ENCODE results near the gene RREB1.

DNA sequence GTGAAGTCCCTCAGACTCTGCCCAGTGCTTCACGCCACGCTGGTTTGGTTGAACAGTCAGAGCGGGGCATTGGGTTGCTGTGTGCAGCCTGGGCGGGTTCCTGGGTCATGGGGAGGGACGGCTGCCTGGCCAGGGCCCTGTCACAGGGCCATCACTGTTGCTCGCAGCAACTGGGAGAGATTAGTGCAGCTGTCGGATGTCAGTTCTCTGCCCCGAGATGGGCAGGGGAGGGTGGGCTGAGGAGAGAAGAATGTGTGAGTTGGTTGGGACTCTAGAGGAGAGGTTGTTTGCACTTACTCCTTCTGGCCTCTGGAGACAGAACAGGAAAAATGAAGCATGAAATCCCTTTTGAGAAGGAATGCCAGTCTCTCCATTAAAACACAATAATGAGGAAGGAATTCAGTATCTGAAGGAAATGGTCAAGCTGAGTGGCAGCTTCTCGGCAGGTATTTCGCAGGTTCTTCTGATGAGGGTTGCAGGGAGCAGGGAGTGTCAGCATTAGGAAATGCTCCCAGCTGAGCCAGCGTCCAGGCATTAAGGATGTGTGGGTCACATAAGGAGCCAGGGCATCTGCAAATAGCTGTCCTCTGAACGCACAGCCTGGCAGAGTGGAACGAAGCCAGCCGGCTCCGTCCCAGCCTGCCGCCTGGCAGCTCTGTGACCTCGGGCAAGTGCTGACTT, 109.3 kb downstream of the RREB1 start:
- TF ChIP-seq EZH2phosphoT487 (IDR thresholded peaks at IDR 0.05; ENCODE audit: insufficient read depth, low read depth) (no peak), EZH2 (IDR thresholded peaks at IDR 0.05; ENCODE audit: insufficient read depth, poor library complexity, severe bottlenecking) (no peak)
